K562 (cell line): ENCODE measurements around the gene BRD3OS. TPM values are rescaled to one million over a fixed set of nuclear protein-coding genes. Genes with fewer than 3 reads are reported as not detected.

Source experiments
- ATAC-seq: fragments of 200-7000 bp; cut with Tn5 transposase; 3 replicates; pipeline ENCODE4 v1.9.1; 2020; ENCODE audit warnings: moderate library complexity
- BruUV-seq: library from RNA; stranded (reverse); fragments of 400-500 nt; replicated peaks from 2 replicates; lab custom pipeline; 2021; lab: Mats Ljungman, UMichigan
- CTCF ChIA-PET: fragments of 300-600 bp; formaldehyde crosslinking; extraction: SDS; loops from one replicate; lab custom pipeline; 2021; ENCODE audit warnings: low intra/inter-chr PET ratio; lab: Yijun Ruan, JAX
- POLR2A ChIA-PET: fragments of 300-600, 350-650 bp; sonication (Branson Sonifier 250); formaldehyde crosslinking; extraction: SDS; loops from one replicate; lab custom pipeline; 2021; ENCODE audit warnings: antibody characterized with exemption, inconsistent platforms; lab: Yijun Ruan, JAX
- DNase-seq, 4 experiments: peaks; one replicate each; pipeline versions ENCODE4 v3.0.0 to v3.0.0-alpha.2; 2011 to 2018; ENCODE audit warnings: low spot score in 3 of 4, mixed read lengths in 3 of 4; ENCODE audit errors: extremely low read depth in 1 of 4
- FAIRE-seq: peaks from 2 replicates; lab custom pipeline; 2011; peaks lifted over from hg19 to GRCh38; lab: Jason Lieb, UNC
- H2AFZ ChIP-seq: 2 replicates; pipeline ENCODE4 v1.6.0; 2011; ENCODE audit warnings: low read depth, low read length, control low read depth, inconsistent platforms
- H3K27ac ChIP-seq: fragments of 200-600 bp; 3 replicates; pipeline ENCODE4 v1.8.0; 2011; ENCODE audit warnings: low read depth, mild to moderate bottlenecking, control low read depth, inconsistent platforms, low read length, moderate library complexity, mixed read lengths; ENCODE audit errors: extremely low read depth
- H3K27me3 ChIP-seq, 2 experiments: fragments of 300-600 bp in 1 of 2; 2 replicates in 1 of 2; 3 replicates in 1 of 2; pipeline versions ENCODE4 v1.6.0 to v1.8.0; 2011; ENCODE audit warnings: inconsistent platforms in 2 of 2, low read length in 2 of 2, mild to moderate bottlenecking in 1 of 2, mixed read lengths in 1 of 2, moderate library complexity in 1 of 2; ENCODE audit not compliant: control insufficient read depth in 2 of 2, insufficient read depth in 2 of 2
- H3K36me3 ChIP-seq: fragments of 300-600 bp; 3 replicates; pipeline ENCODE4 v1.8.0; 2011; ENCODE audit warnings: mild to moderate bottlenecking, low read length, inconsistent platforms; ENCODE audit not compliant: control insufficient read depth, insufficient read depth
- H3K4me1 ChIP-seq, 2 experiments: fragments of 200-600 bp in 1 of 2; replicated peaks in 1 of 2; 2 replicates in 1 of 2; 3 replicates in 1 of 2; pipeline versions ENCODE4 v1.5.1 to v1.8.0; 2011; ENCODE audit warnings: inconsistent platforms in 2 of 2, low read length in 2 of 2, mild to moderate bottlenecking in 1 of 2, mixed read lengths in 1 of 2, moderate library complexity in 1 of 2; ENCODE audit not compliant: control insufficient read depth in 2 of 2, insufficient read depth in 2 of 2
- H3K4me2 ChIP-seq: 2 replicates; pipeline ENCODE4 v1.6.1; 2011; ENCODE audit warnings: low read length, control low read depth, inconsistent platforms, mixed read lengths; ENCODE audit not compliant: insufficient read depth
- H3K4me3 ChIP-seq: fragments of 200-600 bp; sonication (generic), shearing (Covaris generic); 2 replicates; pipeline ENCODE4 v1.5.1; 2016; ENCODE audit warnings: control low read depth, inconsistent platforms
- H3K79me2 ChIP-seq: fragments of 200-600 bp; 3 replicates; pipeline ENCODE4 v1.8.0; 2011; ENCODE audit warnings: low read length, inconsistent platforms; ENCODE audit not compliant: control insufficient read depth, insufficient read depth
- H3K9ac ChIP-seq, 2 experiments: 2 replicates each; pipeline versions ENCODE4 v1.6.0 to v1.6.1; 2011; ENCODE audit warnings: low read depth in 2 of 2, low read length in 2 of 2, control low read depth in 1 of 2, inconsistent platforms in 1 of 2, mild to moderate bottlenecking in 1 of 2, mixed read lengths in 1 of 2; ENCODE audit not compliant: insufficient read depth in 1 of 2
- H3K9me1 ChIP-seq: one replicate; pipeline ENCODE4 v1.6.0; 2011; ENCODE audit warnings: inconsistent platforms, mild to moderate bottlenecking, low read length, moderate library complexity; ENCODE audit not compliant: control insufficient read depth, insufficient read depth
- H3K9me3 ChIP-seq: replicated peaks from 2 replicates; pipeline ENCODE4 v1.5.1; 2011; ENCODE audit warnings: low read depth, low read length, inconsistent platforms; ENCODE audit not compliant: control insufficient read depth, insufficient read depth
- H4K20me1 ChIP-seq: replicated peaks from 2 replicates; pipeline ENCODE4 v1.6.1; 2011; ENCODE audit warnings: low read length, inconsistent platforms, mixed read lengths; ENCODE audit not compliant: control insufficient read depth, insufficient read depth
- DIDO1 ChIP-seq: fragments of 450-650 bp; IDR thresholded peaks from 2 replicates; pipeline ENCODE4 v1.6.1; 2016; ENCODE audit warnings: low read depth, missing biosample characterization, missing genetic modification characterization
- HDAC1 ChIP-seq, 2 experiments: fragments of 450-650 bp; IDR thresholded peaks; 2 replicates each; pipeline ENCODE4 v1.6.1; 2016 to 2017; ENCODE audit warnings: inconsistent platforms in 1 of 2, mild to moderate bottlenecking in 1 of 2, moderate library complexity in 1 of 2
- LARP7 ChIP-seq: fragments of 450-650 bp; IDR thresholded peaks from 2 replicates; pipeline ENCODE4 v1.6.1; 2016
- POLR2G ChIP-seq: fragments of 200-400 bp; formaldehyde crosslinking; IDR thresholded peaks from 2 replicates; pipeline ENCODE4 v1.6.1; 2017; ENCODE audit warnings: low read depth, mild to moderate bottlenecking, antibody characterized with exemption, low read length, moderate library complexity
- ZBED1 ChIP-seq: IDR thresholded peaks from 2 replicates; pipeline ENCODE4 v1.6.1; 2014
- ZC3H8 ChIP-seq: fragments of 450-650 bp; IDR thresholded peaks from 2 replicates; pipeline ENCODE4 v1.6.1; 2017
- ZNF24 ChIP-seq: fragments of 450-650 bp; IDR thresholded peaks from 2 replicates; pipeline ENCODE4 v1.6.1; 2016
- ZNF316 ChIP-seq: fragments of 450-650 bp; IDR thresholded peaks from 2 replicates; pipeline ENCODE4 v1.6.1; 2016
- WGBS: fragments of 100-300 bp; shearing (Covaris generic); methylation state at CpG from one replicate; pipeline ENCODE4 v1.1.6; 2016; ENCODE audit warnings: low coverage, mixed read lengths; ENCODE audit not compliant: insufficient coverage; ENCODE audit errors: missing lambda C conversion rate; 5-methylcytosine and 5-hydroxymethylcytosine counted together
- in situ Hi-C: fragments of 300-500 bp; cut with MboI; formaldehyde crosslinking; loops from 4 replicates; pipeline ENCODE4 v1.15.0; 2018; ENCODE audit warnings: inconsistent platforms, mixed read lengths
- intact Hi-C: fragments of 100-400 bp; cut with micrococcal nuclease; formaldehyde crosslinking; loops from 2 replicates; pipeline ENCODE4 v1.14.2; 2022
- polyA plus RNA-seq, 8 experiments: library from polyadenylated mRNA; depleted of rRNA in 4 of 8; stranded (reverse) in 5 of 8; unstranded in 3 of 8; fragments of >200 nt; fragmentation: Nextera tagmentation in 2 of 8; fragmentation: Illumina TruSeq in 1 of 8; extraction: Ambion mirVana in 2 of 8; extraction: Trizol in 1 of 8; gene quantifications; 2 replicates each; pipeline versions ENCODE4 v1.2.1 to v1.2.3, GENCODE V29; 2011 to 2014; ENCODE audit warnings: inconsistent platforms in 1 of 8, missing spikeins in 1 of 8
- total RNA-seq, 7 experiments: library from RNA; depleted of rRNA in 6 of 7; stranded (reverse); fragments of >200 nt in 6 of 7; fragmentation: Illumina TruSeq in 2 of 7; extraction: Trizol in 2 of 7; gene quantifications; 2 replicates each; pipeline versions ENCODE4 v1.2.1 to v1.2.3, GENCODE V29; 2011 to 2021; ENCODE audit warnings: low replicate concordance in 1 of 7
- TF ChIP-seq, protein P1 (sequence below): fragments of 250-450 bp; sonication (Bioruptor Pico); IDR thresholded peaks from 2 replicates; pipeline ENCODE4 v1.5.0; 2022; ENCODE audit warnings: mild to moderate bottlenecking
- TF ChIP-seq, protein P2 (sequence below): sonication (generic); formaldehyde crosslinking; IDR thresholded peaks from 2 replicates; pipeline ENCODE4 v1.8.1; 2022; ENCODE audit warnings: missing genetic modification reagents

Gene BRD3OS
- total and polyA plus RNA-seq, 9 of the 15 experiments (the other 6 are each of a cell fraction or from before 2014, with no cell fraction given) = 1.1 to 8.7 (median 5.9) TPM

DNA sequence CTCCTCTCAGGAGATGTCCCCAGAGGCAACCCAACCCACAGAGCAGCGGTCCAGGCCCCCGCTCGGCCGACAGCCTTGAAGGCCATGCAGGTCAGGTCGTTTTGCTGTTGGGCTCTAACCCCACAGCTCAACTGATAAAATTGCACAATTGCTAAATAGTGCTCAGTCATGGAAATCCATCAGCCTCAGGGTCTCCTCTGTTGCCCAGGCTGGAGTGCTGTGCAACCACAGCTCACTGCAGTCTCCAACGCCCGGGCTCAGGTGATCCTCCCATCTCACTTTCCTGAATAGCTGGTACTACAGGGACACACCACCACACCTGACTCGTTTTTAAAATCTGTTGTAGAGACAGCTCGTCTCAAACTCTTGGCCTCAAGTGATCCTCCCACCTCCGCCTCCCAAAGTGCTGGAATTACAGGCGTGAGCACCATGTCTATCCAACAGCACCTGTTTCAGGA is 18.3 kb downstream of the BRD3OS start (continued):
- TF ChIP-seq, protein P1, sequence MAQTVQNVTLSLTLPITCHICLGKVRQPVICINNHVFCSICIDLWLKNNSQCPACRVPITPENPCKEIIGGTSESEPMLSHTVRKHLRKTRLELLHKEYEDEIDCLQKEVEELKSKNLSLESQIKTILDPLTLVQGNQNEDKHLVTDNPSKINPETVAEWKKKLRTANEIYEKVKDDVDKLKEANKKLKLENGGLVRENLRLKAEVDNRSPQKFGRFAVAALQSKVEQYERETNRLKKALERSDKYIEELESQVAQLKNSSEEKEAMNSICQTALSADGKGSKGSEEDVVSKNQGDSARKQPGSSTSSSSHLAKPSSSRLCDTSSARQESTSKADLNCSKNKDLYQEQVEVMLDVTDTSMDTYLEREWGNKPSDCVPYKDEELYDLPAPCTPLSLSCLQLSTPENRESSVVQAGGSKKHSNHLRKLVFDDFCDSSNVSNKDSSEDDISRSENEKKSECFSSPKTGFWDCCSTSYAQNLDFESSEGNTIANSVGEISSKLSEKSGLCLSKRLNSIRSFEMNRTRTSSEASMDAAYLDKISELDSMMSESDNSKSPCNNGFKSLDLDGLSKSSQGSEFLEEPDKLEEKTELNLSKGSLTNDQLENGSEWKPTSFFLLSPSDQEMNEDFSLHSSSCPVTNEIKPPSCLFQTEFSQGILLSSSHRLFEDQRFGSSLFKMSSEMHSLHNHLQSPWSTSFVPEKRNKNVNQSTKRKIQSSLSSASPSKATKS (CRISPR knock-in tag) = no peak
- TF ChIP-seq ZBED1 (no peak), HDAC1 (IDR thresholded peaks at IDR 0.05) (no peak), ZNF316 (peak; percentile 33; the same call in 1 of the 2 replicates), LARP7 (no peak)
- TF ChIP-seq, protein P2, sequence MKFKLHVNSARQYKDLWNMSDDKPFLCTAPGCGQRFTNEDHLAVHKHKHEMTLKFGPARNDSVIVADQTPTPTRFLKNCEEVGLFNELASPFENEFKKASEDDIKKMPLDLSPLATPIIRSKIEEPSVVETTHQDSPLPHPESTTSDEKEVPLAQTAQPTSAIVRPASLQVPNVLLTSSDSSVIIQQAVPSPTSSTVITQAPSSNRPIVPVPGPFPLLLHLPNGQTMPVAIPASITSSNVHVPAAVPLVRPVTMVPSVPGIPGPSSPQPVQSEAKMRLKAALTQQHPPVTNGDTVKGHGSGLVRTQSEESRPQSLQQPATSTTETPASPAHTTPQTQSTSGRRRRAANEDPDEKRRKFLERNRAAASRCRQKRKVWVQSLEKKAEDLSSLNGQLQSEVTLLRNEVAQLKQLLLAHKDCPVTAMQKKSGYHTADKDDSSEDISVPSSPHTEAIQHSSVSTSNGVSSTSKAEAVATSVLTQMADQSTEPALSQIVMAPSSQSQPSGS (CRISPR knock-in tag) = no peak

DNA sequence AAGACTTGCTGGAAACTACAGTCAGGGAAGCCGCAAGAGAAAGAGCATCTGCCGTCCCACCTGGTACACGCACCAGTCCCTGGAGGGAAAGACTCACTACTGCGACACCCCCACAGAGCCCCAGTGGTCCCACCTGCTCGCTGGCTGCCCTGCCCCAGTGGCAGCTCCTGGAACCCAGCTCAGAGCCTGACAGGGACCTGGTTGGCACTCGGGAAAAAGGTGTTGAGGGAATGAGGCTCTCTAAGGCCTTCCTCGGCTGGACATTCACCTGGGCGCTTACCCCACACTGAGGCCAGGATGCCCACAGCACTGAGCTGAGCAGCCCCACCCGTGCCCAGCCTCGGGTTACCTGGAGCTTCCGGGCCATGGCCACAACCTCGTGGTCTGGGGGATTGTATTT is 19.7 kb downstream of the BRD3OS start:
- Histone ChIP-seq H3K4me3 (no peak overlapping the region), H4K20me1 (no peaks in the 10 kb centered on the region), H3K4me2 (no peak overlapping the region), H3K9me1 (no peaks in the 10 kb centered on the region), H3K9ac (no peak overlapping the region; a peak in 1 of 4 replicates), H3K4me1 (peaks cover 0 to 25% of the 10 kb centered on the region in 2 experiments; a peak in 2 of 5 replicates), H3K36me3 (peaks cover 50% of the 10 kb centered on the region; the same call in 1 of the 3 replicates), H3K27me3 (no peaks in the 10 kb centered on the region), H2AFZ (no peak overlapping the region), H3K27ac (no peak overlapping the region), H3K79me2 (no peaks in the 10 kb centered on the region), H3K9me3 (no peaks in the 10 kb centered on the region)
- in situ Hi-C loops = no loop called here
- WGBS = 86% methylated on average over 11 of the region's 12 CpGs
- intact Hi-C loops = no loop called here
- no peak for ATAC-seq
- no peak for DNase-seq
- no TSS peak for BruUV-seq
- no peak for FAIRE-seq
- CTCF ChIA-PET = no interaction called here
- TF ChIP-seq DIDO1 (tag) = no peak
- peak; percentile 43; the same call in 1 of the 2 replicates for TF ChIP-seq POLR2G
- no peak for TF ChIP-seq ZC3H8
- TF ChIP-seq ZNF24 = no peak
- POLR2A ChIA-PET = interaction anchor here (0.8 kb wide), 1 partner anchor 16 kb away, joined by 3 read pairs; no protein-coding TSS in a partner anchor
